Astrocyte of the spinal cord (primary cell): Measurements from ENCODE around the gene NRP2.

Experiments used
- DNase-seq: peaks from one replicate; pipeline ENCODE4 v3.0.0; 2011; ENCODE audit warnings: low read depth, low spot score
- H3K4me3 ChIP-seq: 2 replicates; pipeline ENCODE4 v1.5.1; 2011; ENCODE audit warnings: low read depth, mild to moderate bottlenecking, low read length, moderate library complexity
- in situ Hi-C: cut with HindIII; loops from 2 replicates; pipeline ENCODE4 v1.10.0; 2017; ENCODE audit warnings: low sequenced_read_pairs
- TF ChIP-seq, protein P1 (sequence below): IDR thresholded peaks from 2 replicates; pipeline ENCODE4 v1.5.1; 2012; ENCODE audit warnings: low read depth, mild to moderate bottlenecking, low read length, inconsistent platforms

The NRP2 gene

DNA sequence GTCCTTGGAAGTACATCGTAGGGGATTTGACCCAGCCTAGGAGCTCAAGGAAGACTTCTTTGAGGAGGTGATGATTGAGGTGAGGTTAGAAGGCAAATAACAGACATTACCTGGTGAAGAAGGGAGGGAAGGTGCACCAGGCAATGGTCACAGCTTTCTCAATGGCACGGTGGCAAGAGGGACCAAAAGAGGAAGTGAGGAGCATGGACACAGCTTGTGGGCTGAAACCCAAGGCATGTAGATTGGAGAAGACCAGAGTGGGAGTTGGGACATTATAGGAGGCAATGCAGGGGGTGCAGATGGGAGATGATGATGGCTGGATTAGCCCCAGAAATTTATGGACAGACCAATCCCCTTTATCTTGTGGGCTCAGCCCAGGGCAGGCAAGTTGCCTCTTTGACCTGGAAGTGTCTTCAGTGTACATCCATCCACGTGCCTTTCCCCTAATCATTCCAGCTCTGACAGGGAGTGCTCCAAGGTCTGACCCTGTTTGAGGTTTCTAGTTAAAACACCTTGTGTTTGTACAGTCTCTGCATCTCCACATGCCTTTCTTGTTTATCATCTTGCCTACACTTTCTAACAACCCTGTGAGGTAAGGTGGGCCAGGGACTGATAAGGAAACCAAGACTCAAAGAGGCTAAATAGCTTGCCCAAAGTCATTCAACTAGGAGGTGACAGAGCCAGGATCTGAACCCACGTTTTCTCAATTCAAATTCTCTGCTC, 59.1 kb downstream of the NRP2 start:
- TF ChIP-seq, protein P1, sequence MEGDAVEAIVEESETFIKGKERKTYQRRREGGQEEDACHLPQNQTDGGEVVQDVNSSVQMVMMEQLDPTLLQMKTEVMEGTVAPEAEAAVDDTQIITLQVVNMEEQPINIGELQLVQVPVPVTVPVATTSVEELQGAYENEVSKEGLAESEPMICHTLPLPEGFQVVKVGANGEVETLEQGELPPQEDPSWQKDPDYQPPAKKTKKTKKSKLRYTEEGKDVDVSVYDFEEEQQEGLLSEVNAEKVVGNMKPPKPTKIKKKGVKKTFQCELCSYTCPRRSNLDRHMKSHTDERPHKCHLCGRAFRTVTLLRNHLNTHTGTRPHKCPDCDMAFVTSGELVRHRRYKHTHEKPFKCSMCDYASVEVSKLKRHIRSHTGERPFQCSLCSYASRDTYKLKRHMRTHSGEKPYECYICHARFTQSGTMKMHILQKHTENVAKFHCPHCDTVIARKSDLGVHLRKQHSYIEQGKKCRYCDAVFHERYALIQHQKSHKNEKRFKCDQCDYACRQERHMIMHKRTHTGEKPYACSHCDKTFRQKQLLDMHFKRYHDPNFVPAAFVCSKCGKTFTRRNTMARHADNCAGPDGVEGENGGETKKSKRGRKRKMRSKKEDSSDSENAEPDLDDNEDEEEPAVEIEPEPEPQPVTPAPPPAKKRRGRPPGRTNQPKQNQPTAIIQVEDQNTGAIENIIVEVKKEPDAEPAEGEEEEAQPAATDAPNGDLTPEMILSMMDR = no peak
- no peak overlapping the region for H3K4me3 ChIP-seq
- in situ Hi-C loops = no loop called here
- DNase-seq = no peak

DNA sequence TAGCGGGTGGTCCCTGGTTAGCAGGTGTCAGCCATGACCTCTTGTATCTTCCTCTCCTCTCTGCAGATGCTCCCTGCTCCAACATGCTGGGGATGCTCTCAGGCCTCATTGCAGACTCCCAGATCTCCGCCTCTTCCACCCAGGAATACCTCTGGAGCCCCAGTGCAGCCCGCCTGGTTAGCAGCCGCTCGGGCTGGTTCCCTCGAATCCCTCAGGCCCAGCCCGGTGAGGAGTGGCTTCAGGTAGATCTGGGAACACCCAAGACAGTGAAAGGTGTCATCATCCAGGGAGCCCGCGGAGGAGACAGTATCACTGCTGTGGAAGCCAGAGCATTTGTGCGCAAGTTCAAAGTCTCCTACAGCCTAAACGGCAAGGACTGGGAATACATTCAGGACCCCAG, 60.8 kb downstream of the NRP2 start:
- H3K4me3 ChIP-seq = no peak overlapping the region
- DNase-seq = no peak
- TF ChIP-seq, protein P1 = no peak
- in situ Hi-C loops = no loop called here

DNA sequence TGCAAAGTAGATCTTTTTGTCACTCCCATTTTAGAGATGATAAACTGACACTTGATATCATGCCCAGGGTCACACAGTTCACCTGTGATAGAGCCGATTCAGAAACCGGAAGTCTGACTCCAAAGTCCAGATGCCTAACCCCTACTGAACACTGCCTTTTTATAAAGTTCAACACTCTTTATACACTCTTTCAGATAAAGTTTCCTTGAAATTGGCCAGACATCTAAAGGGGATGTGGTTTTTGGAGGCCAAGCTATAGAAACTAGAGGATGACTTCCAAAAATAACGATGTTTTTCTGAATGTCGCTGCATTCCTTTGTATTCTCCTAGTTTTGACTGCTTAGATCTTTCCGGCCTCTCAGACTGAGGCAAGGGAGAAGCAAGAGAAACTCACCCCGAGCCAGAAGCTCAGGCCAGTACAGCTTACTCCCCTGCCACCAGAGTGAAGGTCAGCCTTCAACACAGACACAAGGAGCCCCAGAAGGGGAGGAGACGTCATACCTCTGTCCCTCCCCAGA, 61.8 kb downstream of the NRP2 start:
- in situ Hi-C loops = no loop called here
- TF ChIP-seq, protein P1 = no peak
- no peak overlapping the region for H3K4me3 ChIP-seq
- peak; percentile 62 for DNase-seq

DNA sequence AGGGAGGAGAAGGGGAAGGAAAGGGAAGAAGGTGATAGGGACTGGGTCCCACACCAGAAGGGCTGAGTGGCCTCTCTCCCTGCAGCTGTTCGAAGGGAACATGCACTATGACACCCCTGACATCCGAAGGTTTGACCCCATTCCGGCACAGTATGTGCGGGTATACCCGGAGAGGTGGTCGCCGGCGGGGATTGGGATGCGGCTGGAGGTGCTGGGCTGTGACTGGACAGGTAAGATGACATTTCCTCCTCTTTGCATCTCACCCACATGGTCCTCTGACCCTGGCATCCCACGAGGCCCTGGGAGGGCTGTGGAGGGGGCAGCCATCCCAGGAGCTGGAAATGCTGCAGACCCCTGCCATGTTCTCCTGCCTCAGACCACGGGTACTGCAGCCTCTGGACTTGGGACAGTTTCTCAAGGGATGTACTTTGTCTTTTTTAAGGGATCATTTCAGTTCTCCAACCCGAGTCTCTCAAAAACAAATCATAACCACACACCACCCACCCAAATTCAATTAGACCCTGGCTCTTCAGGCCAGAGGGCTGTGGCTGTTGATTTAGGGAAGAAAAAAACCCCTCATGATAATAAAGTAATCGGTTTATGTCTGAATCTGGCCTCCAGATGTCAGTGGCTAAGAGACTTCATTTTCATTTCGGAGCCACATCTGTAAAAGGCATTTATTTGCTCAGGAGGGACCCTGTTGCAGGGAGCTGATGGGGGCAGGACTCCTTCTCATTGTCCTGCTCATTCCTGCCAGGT, 63.5 kb downstream of the NRP2 start:
- no peak overlapping the region for H3K4me3 ChIP-seq
- TF ChIP-seq, protein P1 = no peak
- in situ Hi-C loops = no loop called here
- no peak for DNase-seq

DNA sequence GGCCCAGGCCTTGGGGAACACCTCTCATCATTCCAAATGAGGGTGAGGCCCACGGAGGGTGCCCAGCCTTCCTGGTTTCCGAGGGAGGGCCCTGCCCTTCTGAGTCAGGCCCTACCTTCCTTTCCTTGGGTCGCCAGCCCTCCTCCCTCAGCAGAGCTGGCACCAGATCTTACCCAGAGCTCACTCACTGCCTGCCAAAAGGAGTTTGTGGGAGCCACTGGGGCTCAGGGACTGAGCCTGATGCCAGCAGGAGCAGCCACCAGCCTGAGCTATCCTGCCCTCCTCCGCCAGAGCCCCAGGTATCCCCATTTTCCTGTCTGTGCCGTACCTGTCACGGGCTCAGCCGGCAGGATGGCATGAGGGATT, 64.1 kb downstream of the NRP2 start:
- no peak for DNase-seq
- TF ChIP-seq, protein P1 = no peak
- in situ Hi-C loops = no loop called here
- no peak overlapping the region for H3K4me3 ChIP-seq

DNA sequence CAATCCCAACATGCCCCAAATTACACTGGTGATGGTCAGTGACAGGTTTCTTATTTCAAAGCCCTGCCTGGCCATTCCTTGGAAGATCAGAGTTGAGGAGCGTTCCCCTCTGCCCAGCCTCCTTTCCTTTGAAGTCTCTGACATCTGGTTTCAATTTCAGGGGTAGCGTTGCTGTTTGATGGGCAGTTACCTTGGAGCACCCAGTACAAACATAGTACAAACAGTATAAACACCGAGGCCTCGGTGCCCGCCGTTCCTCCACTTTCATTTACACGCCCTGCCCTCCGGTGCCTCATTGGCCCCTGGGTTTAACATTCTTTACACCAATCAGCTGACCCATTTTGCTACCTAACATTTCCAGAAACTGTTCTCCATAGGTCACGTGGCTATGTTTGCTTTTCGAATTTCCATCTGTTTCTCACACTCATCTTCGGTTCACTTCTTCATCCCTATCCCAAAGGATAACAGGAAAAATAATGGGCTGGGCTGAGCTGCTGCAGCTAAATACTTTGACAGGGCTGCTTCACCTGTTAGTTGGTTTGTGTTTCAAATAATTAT, 65.6 kb downstream of the NRP2 start:
- no peak overlapping the region for H3K4me3 ChIP-seq
- DNase-seq = no peak
- in situ Hi-C loops = no loop called here
- TF ChIP-seq, protein P1 = no peak
